Neuronal stem cell (in vitro differentiated cells): Measurements from ENCODE around the gene MED15.

Experiments used
- DNase-seq: peaks from one replicate; pipeline ENCODE4 v3.0.0-alpha.2; 2013; ENCODE audit warnings: low spot score
- H2AFZ ChIP-seq: one replicate; pipeline ENCODE4 v1.6.1; 2013; ENCODE audit warnings: mild to moderate bottlenecking, low read length, inconsistent platforms
- H2AK5ac ChIP-seq: 2 replicates; pipeline ENCODE4 v1.6.1; 2013; ENCODE audit warnings: low read depth, mild to moderate bottlenecking, inconsistent platforms, low read length, moderate library complexity, mixed read lengths
- H2BK120ac ChIP-seq: 2 replicates; pipeline ENCODE4 v1.6.1; 2013; ENCODE audit warnings: low read depth, mild to moderate bottlenecking, inconsistent platforms, low read length, moderate library complexity, mixed read lengths
- H2BK12ac ChIP-seq: one replicate; pipeline ENCODE4 v1.6.1; 2013; ENCODE audit warnings: low read length, inconsistent platforms
- H2BK15ac ChIP-seq: 2 replicates; pipeline ENCODE4 v1.6.1; 2013; ENCODE audit warnings: mild to moderate bottlenecking, low read length, inconsistent platforms, mixed read lengths
- H2BK5ac ChIP-seq: one replicate; pipeline ENCODE4 v1.6.1; 2013; ENCODE audit warnings: inconsistent platforms, mild to moderate bottlenecking, low read length, moderate library complexity
- H3K14ac ChIP-seq: one replicate; pipeline ENCODE4 v1.6.1; 2013; ENCODE audit warnings: low read length, inconsistent platforms
- H3K18ac ChIP-seq: 2 replicates; pipeline ENCODE4 v1.6.1; 2013; ENCODE audit warnings: low read length, inconsistent platforms
- H3K23ac ChIP-seq: 2 replicates; pipeline ENCODE4 v1.6.1; 2013; ENCODE audit warnings: low read depth, mild to moderate bottlenecking, mixed read lengths, low read length, inconsistent platforms; ENCODE audit not compliant: poor library complexity
- H3K27ac ChIP-seq: replicated peaks from 3 replicates; pipeline ENCODE4 v1.5.1; 2013; ENCODE audit warnings: low read length, inconsistent platforms
- H3K27me3 ChIP-seq, 3 experiments: 2 replicates each; pipeline ENCODE4 v1.6.1; 2013; ENCODE audit warnings: low read length in 3 of 3, mild to moderate bottlenecking in 2 of 3, inconsistent platforms in 1 of 3, low read depth in 1 of 3, mixed read lengths in 1 of 3, moderate library complexity in 1 of 3; ENCODE audit not compliant: control insufficient read depth in 3 of 3, insufficient read depth in 3 of 3
- H3K36me3 ChIP-seq, 2 donors: replicated peaks in 1 of 2; 2 replicates each; pipeline ENCODE4 v1.6.1; 2013; ENCODE audit warnings: low read length in 2 of 2; ENCODE audit not compliant: control insufficient read depth in 2 of 2, insufficient read depth in 2 of 2
- H3K4ac ChIP-seq: 2 replicates; pipeline ENCODE4 v1.6.1; 2013; ENCODE audit warnings: inconsistent platforms, mild to moderate bottlenecking, low read length, moderate library complexity
- H3K4me1 ChIP-seq, 2 donors: 1 replicate in 1 of 2; 2 replicates in 1 of 2; pipeline ENCODE4 v1.6.1; 2013; ENCODE audit warnings: low read length in 2 of 2, low read depth in 1 of 2; ENCODE audit not compliant: control insufficient read depth in 2 of 2, insufficient read depth in 1 of 2
- H3K4me2 ChIP-seq: one replicate; pipeline ENCODE4 v1.6.1; 2013; ENCODE audit warnings: mild to moderate bottlenecking, low read length, inconsistent platforms; ENCODE audit not compliant: insufficient read depth, poor library complexity, severe bottlenecking
- H3K4me3 ChIP-seq, 2 donors: 2 replicates each; pipeline ENCODE4 v1.5.1; 2013; ENCODE audit warnings: low read length in 2 of 2, mild to moderate bottlenecking in 2 of 2, inconsistent platforms in 1 of 2, moderate library complexity in 1 of 2
- H3K79me1 ChIP-seq: one replicate; pipeline ENCODE4 v1.6.1; 2013; ENCODE audit warnings: low read depth, mild to moderate bottlenecking, inconsistent platforms, low read length, moderate library complexity
- H3K9ac ChIP-seq: one replicate; pipeline ENCODE4 v1.6.1; 2013; ENCODE audit warnings: mild to moderate bottlenecking, low read depth, low read length, inconsistent platforms; ENCODE audit not compliant: poor library complexity
- H3K9me3 ChIP-seq, 2 donors: replicated peaks in 1 of 2; 2 replicates each; pipeline versions ENCODE3 to v1.6.1; 2013; ENCODE audit warnings: low read length in 2 of 2, mild to moderate bottlenecking in 2 of 2, inconsistent platforms in 1 of 2, low read depth in 1 of 2, mixed read lengths in 1 of 2, moderate library complexity in 1 of 2; ENCODE audit not compliant: control insufficient read depth in 2 of 2, insufficient read depth in 1 of 2
- H4K8ac ChIP-seq: one replicate; pipeline ENCODE4 v1.6.1; 2013; ENCODE audit warnings: low read depth, mild to moderate bottlenecking, inconsistent platforms, low read length, moderate library complexity
- H4K91ac ChIP-seq: one replicate; pipeline ENCODE4 v1.6.1; 2013; ENCODE audit warnings: low read length, low read depth, mild to moderate bottlenecking, inconsistent platforms; ENCODE audit not compliant: poor library complexity
- WGBS, 2 donors: extraction: QIAGEN DNeasy Blood & Tissue Kit; methylation state at CpG; one replicate each; pipeline ENCODE4 v1.1.7; 2013; ENCODE audit warnings: missing lambda C conversion rate in 2 of 2, mixed read lengths in 1 of 2; ENCODE audit not compliant: insufficient read length in 2 of 2, insufficient replicate concordance in 1 of 2; ENCODE audit errors: extremely low coverage in 2 of 2; 5-methylcytosine and 5-hydroxymethylcytosine counted together

Gene MED15

DNA sequence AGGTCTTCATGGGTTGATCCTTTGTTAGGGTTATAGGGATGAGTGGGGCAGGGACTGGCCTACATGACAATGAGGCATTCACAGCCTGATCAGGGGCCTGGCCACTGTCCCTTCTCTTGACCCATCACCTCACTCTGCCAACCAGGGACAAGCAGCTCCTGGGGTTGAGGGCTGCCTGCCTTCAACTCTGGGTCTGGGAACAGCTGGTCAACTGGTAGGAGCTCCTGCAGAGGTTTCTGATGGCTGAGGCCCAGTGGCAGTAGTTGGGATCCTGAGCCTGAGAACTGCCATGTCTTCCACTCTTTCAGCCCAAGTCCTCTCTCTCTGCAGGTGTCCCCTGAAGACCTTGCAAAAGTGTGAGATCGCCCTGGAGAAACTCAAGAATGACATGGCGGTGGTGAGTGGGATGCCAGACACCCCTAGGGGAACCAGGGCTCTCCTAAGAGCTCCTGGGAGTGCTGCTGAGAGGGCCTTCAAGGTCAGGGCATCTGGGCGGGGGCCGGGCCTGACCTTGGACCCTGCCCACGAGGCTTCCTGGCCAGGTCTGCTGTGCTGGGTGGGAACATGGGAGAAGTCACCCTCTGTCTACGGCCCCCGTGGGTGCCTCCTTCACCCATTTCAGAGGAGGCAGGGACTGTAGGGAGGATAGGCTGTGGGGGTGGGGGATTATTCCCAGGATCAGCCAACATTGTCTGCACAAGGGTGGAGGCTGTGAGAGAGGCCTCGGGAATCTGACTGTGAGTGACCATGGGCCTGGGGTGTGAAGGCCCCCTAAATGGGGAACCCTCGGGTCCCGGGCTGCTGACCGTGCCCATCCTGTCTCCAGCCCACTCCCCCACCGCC lies 76.8 kb downstream of the MED15 start:
- Histone ChIP-seq H3K36me3 (peaks cover 54 to 83% of the 10 kb centered on the region in 2 donors), H3K9me3 (no peaks in the 10 kb centered on the region), H2BK12ac (no peak overlapping the region), H3K27ac (no peak overlapping the region), H3K4me2 (no peak overlapping the region), H3K9ac (no peak overlapping the region), H3K4ac (no peak overlapping the region), H2BK120ac (no peak overlapping the region), H3K23ac (peak overlapping the region; percentile 96), H2BK15ac (no peak overlapping the region), H4K8ac (peak overlapping the region; percentile 82), H3K14ac (no peak overlapping the region), H2BK5ac (no peak overlapping the region), H2AK5ac (no peak overlapping the region), H3K18ac (no peak overlapping the region), H2AFZ (no peak overlapping the region), H4K91ac (no peak overlapping the region), H3K4me1 (no peaks in the 10 kb centered on the region), H3K79me1 (peaks cover 5% of the 10 kb centered on the region), H3K4me3 (no peak overlapping the region), H3K27me3 (no peaks in the 10 kb centered on the region)
- WGBS, 2 donors = no CpG with 5 or more reads among the region's 12 CpGs
- DNase-seq = no peak

DNA sequence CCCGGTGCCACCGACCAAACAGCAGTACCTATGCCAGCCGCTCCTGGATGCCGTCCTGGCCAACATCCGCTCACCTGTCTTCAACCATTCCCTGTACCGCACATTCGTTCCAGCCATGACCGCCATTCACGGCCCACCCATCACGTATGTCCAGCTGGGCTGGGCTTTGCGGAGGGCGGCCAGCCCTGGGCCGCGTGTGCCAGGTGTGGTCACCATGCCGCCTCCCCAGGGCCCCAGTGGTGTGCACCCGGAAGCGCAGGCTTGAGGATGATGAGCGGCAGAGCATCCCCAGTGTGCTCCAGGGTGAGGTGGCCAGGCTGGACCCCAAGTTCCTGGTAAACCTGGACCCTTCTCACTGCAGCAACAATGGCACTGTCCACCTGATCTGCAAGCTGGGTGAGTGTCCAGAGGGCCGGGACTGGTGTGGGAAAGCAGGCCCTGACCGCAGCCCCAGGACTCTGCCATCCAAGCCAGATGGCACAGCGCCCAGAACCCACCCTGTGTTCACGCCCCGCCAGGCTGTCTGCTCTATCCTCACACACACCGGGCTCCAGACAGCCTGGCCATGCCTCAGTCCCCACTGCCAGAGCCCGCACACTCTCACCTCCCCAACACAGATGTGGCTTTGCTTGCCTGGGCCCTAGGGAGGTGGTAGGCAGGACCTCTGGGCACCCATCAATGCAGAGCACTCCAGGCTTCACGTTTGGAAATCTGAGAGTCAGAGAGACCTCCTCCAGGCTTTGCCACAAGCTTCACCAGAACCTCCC lies 77.6 kb downstream of the MED15 start:
- H3K23ac ChIP-seq = peak overlapping the region; percentile 96
- no peak overlapping the region for H4K8ac ChIP-seq
- H3K9me3 ChIP-seq = no peaks in the 10 kb centered on the region
- no peaks in the 10 kb centered on the region for H3K4me1 ChIP-seq
- H3K27ac ChIP-seq = no peak overlapping the region
- no peak overlapping the region for H3K4me2 ChIP-seq
- no peak overlapping the region for H2AFZ ChIP-seq
- no peak overlapping the region for H3K4me3 ChIP-seq
- peak overlapping the region; percentile 35 for H2BK5ac ChIP-seq
- no peak overlapping the region for H2BK12ac ChIP-seq
- H4K91ac ChIP-seq = no peak overlapping the region
- no peak overlapping the region for H3K14ac ChIP-seq
- H2BK15ac ChIP-seq = no peak overlapping the region
- WGBS, 2 donors = no CpG with 5 or more reads among the region's 26 CpGs
- peak overlapping the region; percentile 57 for H3K18ac ChIP-seq
- H3K9ac ChIP-seq = no peak overlapping the region
- H3K4ac ChIP-seq = no peak overlapping the region
- H2AK5ac ChIP-seq = no peak overlapping the region
- H3K27me3 ChIP-seq = no peaks in the 10 kb centered on the region
- H3K36me3 ChIP-seq = peaks cover 54 to 75% of the 10 kb centered on the region in 2 donors
- DNase-seq = no peak
- no peak overlapping the region for H2BK120ac ChIP-seq
- peaks cover 5% of the 10 kb centered on the region for H3K79me1 ChIP-seq

DNA sequence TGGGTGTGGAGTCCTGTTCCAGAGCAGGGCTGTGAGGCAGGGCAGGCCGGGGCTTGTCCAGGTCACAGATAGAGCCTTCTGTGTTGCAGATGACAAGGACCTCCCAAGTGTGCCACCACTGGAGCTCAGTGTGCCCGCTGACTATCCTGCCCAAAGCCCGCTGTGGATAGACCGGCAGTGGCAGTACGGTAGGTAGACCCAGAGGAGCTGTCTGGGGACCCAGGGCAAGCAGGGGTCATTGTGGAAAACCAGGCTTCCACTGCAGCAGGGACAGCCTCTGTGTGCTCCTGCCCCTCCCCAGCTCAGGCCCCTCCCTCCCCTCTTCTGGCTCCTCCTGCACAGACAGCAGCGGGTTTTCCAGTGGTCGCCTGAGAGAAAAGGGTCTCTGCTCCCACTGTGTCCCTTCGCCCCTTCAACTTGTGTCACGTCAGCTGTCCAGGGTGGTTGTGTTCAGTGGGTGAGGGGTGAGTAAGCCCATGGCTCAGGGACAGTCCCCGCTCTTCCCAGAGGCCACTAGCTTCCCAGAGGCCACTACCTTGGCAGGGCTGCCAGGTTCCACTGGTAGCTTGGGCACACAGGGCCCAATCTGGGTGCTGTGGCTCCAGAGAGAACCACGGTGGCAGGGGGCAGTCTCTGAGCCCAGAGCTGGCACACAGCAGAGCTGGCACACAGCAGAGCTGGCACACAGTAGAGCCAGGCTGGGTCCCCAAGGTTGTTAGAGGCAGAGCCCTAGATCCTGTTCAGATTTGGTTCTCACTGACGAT lies 78.4 kb downstream of the MED15 start:
- Histone ChIP-seq H3K27ac (no peak overlapping the region), H2BK5ac (peak overlapping the region; percentile 35), H2BK120ac (no peak overlapping the region), H3K14ac (no peak overlapping the region), H3K23ac (no peak overlapping the region), H3K9me3 (peaks cover 0 to 1% of the 10 kb centered on the region in 2 donors), H3K18ac (no peak overlapping the region), H3K27me3 (no peaks in the 10 kb centered on the region), H3K4me3 (no peak overlapping the region), H2AK5ac (no peak overlapping the region), H2AFZ (no peak overlapping the region), H3K9ac (no peak overlapping the region), H2BK15ac (no peak overlapping the region), H2BK12ac (no peak overlapping the region), H4K91ac (no peak overlapping the region), H4K8ac (peak overlapping the region; percentile 65), H3K4me1 (no peaks in the 10 kb centered on the region), H3K79me1 (peaks cover 5% of the 10 kb centered on the region), H3K4ac (no peak overlapping the region), H3K36me3 (peaks cover 52 to 67% of the 10 kb centered on the region in 2 donors), H3K4me2 (no peak overlapping the region)
- WGBS, 2 donors = no CpG with 5 or more reads among the region's 12 CpGs
- DNase-seq = no peak
